HEK293T (cell line): ENCODE data around the gene RASA3.

Experiments
- CTCF ChIA-PET: fragments of 350-600 bp; formaldehyde crosslinking; extraction: SDS; loops from one replicate; lab custom pipeline; 2021; ENCODE audit warnings: antibody characterized with exemption, inconsistent platforms; lab: Yijun Ruan, JAX
- POLR2A ChIA-PET: fragments of 350-600 bp; formaldehyde crosslinking; extraction: SDS; loops from one replicate; lab custom pipeline; 2020; ENCODE audit warnings: antibody characterized with exemption, inconsistent platforms; lab: Yijun Ruan, JAX
- DNase-seq: peaks from one replicate; pipeline ENCODE4 v3.0.0; 2012; ENCODE audit warnings: mixed read lengths; ENCODE audit errors: extremely low spot score
- ARNT ChIP-seq: fragments of 450-650 bp; IDR thresholded peaks from 2 replicates; pipeline ENCODE4 v1.6.1; 2017; ENCODE audit warnings: mild to moderate bottlenecking
- BHLHE40 ChIP-seq: fragments of 450-650 bp; IDR thresholded peaks from 2 replicates; pipeline ENCODE4 v1.6.1; 2016; ENCODE audit warnings: mild to moderate bottlenecking, moderate library complexity, borderline replicate concordance
- CTBP1 ChIP-seq: fragments of 450-650 bp; IDR thresholded peaks from 2 replicates; pipeline ENCODE4 v1.6.1; 2016; ENCODE audit warnings: borderline replicate concordance
- ELF4 ChIP-seq: fragments of 450-650 bp; IDR thresholded peaks from 2 replicates; pipeline ENCODE4 v1.6.1; 2017; ENCODE audit warnings: antibody characterized with exemption
- FOXA1 ChIP-seq: fragments of 450-650 bp; IDR thresholded peaks from 2 replicates; pipeline ENCODE4 v1.6.1; 2016; ENCODE audit warnings: mild to moderate bottlenecking
- FOXK2 ChIP-seq: fragments of 450-650 bp; IDR thresholded peaks from 2 replicates; pipeline ENCODE4 v1.6.1; 2016; ENCODE audit warnings: mild to moderate bottlenecking
- FOXM1 ChIP-seq: fragments of 450-650 bp; IDR thresholded peaks from 2 replicates; pipeline ENCODE4 v1.6.1; 2017; ENCODE audit warnings: mild to moderate bottlenecking, borderline replicate concordance
- HDGF ChIP-seq: fragments of 450-650 bp; IDR thresholded peaks from 2 replicates; pipeline ENCODE4 v1.6.1; 2017; ENCODE audit warnings: antibody characterized with exemption, borderline replicate concordance
- L3MBTL2 ChIP-seq: fragments of 450-650 bp; conservative IDR thresholded peaks from 2 replicates; pipeline ENCODE4 v1.6.1; 2016; ENCODE audit warnings: mild to moderate bottlenecking
- LEF1 ChIP-seq: fragments of 450-650 bp; IDR thresholded peaks from 2 replicates; pipeline ENCODE4 v1.6.1; 2017; ENCODE audit warnings: mild to moderate bottlenecking, borderline replicate concordance
- NFRKB ChIP-seq: fragments of 450-650 bp; IDR thresholded peaks from 2 replicates; pipeline ENCODE4 v1.6.1; 2016; ENCODE audit warnings: mild to moderate bottlenecking, moderate library complexity
- SP1 ChIP-seq: fragments of 450-650 bp; IDR thresholded peaks from 2 replicates; pipeline ENCODE4 v1.6.1; 2017
- SUZ12 ChIP-seq: fragments of 450-650 bp; IDR thresholded peaks from 2 replicates; pipeline ENCODE4 v1.6.1; 2016; ENCODE audit warnings: mild to moderate bottlenecking
- TARDBP ChIP-seq: fragments of 450-650 bp; IDR thresholded peaks from 2 replicates; pipeline ENCODE4 v1.6.1; 2016
- ZNF384 ChIP-seq: fragments of 450-650 bp; IDR thresholded peaks from 2 replicates; pipeline ENCODE4 v1.6.1; 2016
- TF ChIP-seq, protein P1 (sequence below): fragments of 450-650 bp; IDR thresholded peaks from 2 replicates; pipeline ENCODE4 v1.6.1; 2016

Gene RASA3

GRCh38 chr13:114056205-114057013 is 76.0 kb downstream of the RASA3 start:
- CTCF ChIA-PET: no interaction called here

GRCh38 chr13:114055766-114056165 is 76.7 kb downstream of the RASA3 start:
- CTCF ChIA-PET: no interaction called here

More at GRCh38 chr13:114056205-114057013, 76.0 kb downstream of the RASA3 start:
- TF ChIP-seq FOXM1: no peak
- no peak for TF ChIP-seq ARNT
- TF ChIP-seq CTBP1: no peak
- no peak for TF ChIP-seq ZNF384
- no peak for TF ChIP-seq TARDBP
- no peak for TF ChIP-seq LEF1
- no peak for DNase-seq
- POLR2A ChIA-PET: no interaction called here

DNA sequence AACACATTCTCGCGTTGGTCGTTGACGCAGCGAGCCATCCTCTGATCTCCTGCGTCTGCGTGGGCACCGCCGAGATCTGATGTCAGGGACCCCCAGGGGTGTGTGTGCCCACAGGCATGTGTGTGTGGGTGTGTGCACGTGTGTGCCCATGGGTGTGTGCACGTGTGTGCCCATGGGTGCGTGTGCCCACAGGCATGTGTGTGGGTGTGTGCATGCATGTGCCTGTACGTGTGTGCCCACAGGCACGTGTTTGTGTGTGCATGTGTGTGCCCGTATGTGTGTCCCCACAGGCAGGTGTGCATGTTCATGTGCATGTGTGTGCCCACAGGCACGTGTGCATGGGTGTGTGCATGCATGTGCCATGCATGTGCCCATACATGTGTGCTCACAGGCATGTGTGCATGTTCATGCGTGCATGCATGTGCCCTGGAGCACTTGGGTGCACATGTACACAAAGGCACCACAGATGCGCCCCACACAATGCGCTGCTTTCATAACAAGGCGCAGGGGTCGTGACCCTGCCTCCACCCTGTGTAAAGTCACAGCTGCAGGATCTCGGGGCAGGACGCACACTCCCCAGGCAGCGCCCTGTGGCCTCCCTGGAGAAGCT is 77.5 kb downstream of the RASA3 start:
- no peak for DNase-seq
- TF ChIP-seq ELF4: no peak
- no peak for TF ChIP-seq SP1
- TF ChIP-seq ZNF384: no peak
- TF ChIP-seq SUZ12: no peak
- TF ChIP-seq CTBP1: no peak
- no peak for TF ChIP-seq NFRKB
- TF ChIP-seq LEF1: no peak
- ChIA-PET POLR2A (no interaction called here), CTCF (no interaction called here)

More at GRCh38 chr13:114055766-114056165, 76.7 kb downstream of the RASA3 start:
- POLR2A ChIA-PET: no interaction called here
- no peak for DNase-seq
- TF ChIP-seq SP1 (no peak), ZNF384 (no peak)

DNA sequence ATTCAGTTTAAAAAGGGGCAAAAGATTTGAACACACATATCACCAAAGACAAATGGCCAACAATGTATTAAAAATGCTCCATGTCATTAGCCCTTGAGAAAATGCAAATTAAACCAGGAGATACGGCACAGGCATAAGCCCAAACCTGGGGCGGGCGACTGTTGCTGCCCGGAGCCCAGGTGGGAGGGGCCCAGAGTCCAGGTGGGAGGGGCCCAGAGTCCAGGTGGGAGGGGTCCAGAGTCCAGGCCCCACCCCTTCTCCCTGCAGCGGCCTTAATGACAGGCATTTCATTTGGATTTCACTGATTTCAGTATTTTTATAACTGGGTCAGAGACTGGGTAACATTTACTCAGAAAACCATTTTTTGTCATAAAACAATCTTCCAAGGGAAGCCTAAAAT is 78.2 kb downstream of the RASA3 start:
- ChIA-PET POLR2A (no interaction called here), CTCF (no interaction called here)
- no peak for DNase-seq
- TF ChIP-seq ELF4: no peak
- TF ChIP-seq HDGF: no peak
- TF ChIP-seq LEF1: no peak
- TF ChIP-seq CTBP1: no peak
- no peak for TF ChIP-seq SP1
- TF ChIP-seq FOXM1: no peak
- TF ChIP-seq ARNT: no peak
- no peak for TF ChIP-seq BHLHE40
- TF ChIP-seq FOXK2: no peak
- TF ChIP-seq NFRKB: no peak
- TF ChIP-seq SUZ12: no peak
- TF ChIP-seq ZNF384: no peak
- no peak for TF ChIP-seq FOXA1
- TF ChIP-seq, protein P1, sequence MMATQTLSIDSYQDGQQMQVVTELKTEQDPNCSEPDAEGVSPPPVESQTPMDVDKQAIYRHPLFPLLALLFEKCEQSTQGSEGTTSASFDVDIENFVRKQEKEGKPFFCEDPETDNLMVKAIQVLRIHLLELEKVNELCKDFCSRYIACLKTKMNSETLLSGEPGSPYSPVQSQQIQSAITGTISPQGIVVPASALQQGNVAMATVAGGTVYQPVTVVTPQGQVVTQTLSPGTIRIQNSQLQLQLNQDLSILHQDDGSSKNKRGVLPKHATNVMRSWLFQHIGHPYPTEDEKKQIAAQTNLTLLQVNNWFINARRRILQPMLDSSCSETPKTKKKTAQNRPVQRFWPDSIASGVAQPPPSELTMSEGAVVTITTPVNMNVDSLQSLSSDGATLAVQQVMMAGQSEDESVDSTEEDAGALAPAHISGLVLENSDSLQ: no peak
- no peak for TF ChIP-seq L3MBTL2
- no peak for TF ChIP-seq TARDBP

GRCh38 chr13:114053026-114053425 is 79.4 kb downstream of the RASA3 start:
- TF ChIP-seq FOXA1 (no peak), HDGF (no peak), FOXM1 (no peak), ELF4 (no peak), ARNT (no peak), FOXK2 (no peak), NFRKB (no peak), BHLHE40 (no peak), L3MBTL2 (no peak), TARDBP (no peak)
- CTCF ChIA-PET: no interaction called here
- POLR2A ChIA-PET: no interaction called here

GRCh38 chr13:114050536-114051450 is 81.6 kb downstream of the RASA3 start:
- TF ChIP-seq HDGF (no peak), SUZ12 (no peak), ELF4 (no peak)
- no peak for DNase-seq
- ChIA-PET CTCF (no interaction called here), POLR2A (no interaction called here)

More at GRCh38 chr13:114053026-114053425, 79.4 kb downstream of the RASA3 start:
- no peak for DNase-seq

DNA sequence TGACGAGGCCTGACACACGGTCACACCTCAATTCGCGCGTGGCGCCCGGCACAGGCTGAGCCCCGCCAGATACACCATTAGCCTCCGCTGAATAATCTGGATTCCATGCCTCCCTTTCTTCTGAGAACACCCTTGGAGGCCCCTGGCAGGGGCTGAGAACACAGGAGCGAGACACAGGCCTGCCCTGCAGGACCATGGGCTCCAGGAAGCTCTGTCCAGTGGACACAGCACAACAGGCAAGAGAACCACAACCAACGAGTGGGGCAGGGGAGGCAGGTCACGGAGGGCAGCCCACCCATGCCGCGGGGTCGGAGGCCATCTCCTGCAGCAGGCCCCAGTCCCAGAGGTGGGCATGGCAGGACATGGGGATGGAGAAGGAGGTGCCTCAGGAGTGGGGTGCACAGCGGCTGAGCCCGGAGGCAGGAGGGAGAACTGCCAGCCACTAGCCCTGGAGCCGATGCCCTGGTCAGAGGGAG is 82.8 kb downstream of the RASA3 start:
- DNase-seq: no peak
- ChIA-PET CTCF (no interaction called here), POLR2A (no interaction called here)
- no peak for TF ChIP-seq HDGF
